ENCODE data around the gene SLC12A3.
A peak's percentile ranks its signal among the peaks of the same experiment; 100 is the strongest.

SLC12A3 gene

GRCh38 chr16:56941856-56942331 lies 76.9 kb downstream of the SLC12A3 start:
- no peak for DNase-seq (ENCODE audit: low read depth in 2 of 2)

GRCh38 chr16:56943761-56944375 lies 78.9 kb downstream of the SLC12A3 start:
- DNase-seq (ENCODE audit: low read depth in 2 of 2): no peak

GRCh38 chr16:56944954-56945839 lies 80.2 kb downstream of the SLC12A3 start:
- no peak for DNase-seq (ENCODE audit: low read depth in 2 of 2)

- DNase-seq (ENCODE audit: low read depth in 2 of 2): no peak
Measured at GRCh38 chr16:56945847-56946527, 81.0 kb downstream of the SLC12A3 start.

GRCh38 chr16:56946767-56947603 lies 82.0 kb downstream of the SLC12A3 start:
- DNase-seq (ENCODE audit: low read depth in 2 of 2): no peak

GRCh38 chr16:56947604-56947995 lies 82.6 kb downstream of the SLC12A3 start:
- no peak for DNase-seq (ENCODE audit: low read depth in 2 of 2)

GRCh38 chr16:56948234-56948633 lies 83.2 kb downstream of the SLC12A3 start:
- DNase-seq (ENCODE audit: low read depth in 2 of 2): no peak

- no peak for DNase-seq (ENCODE audit: low read depth in 2 of 2)
Measured at GRCh38 chr16:56950051-56950450, 85.0 kb downstream of the SLC12A3 start.

GRCh38 chr16:56950455-56950854 lies 85.4 kb downstream of the SLC12A3 start:
- no peak for DNase-seq (ENCODE audit: low read depth in 2 of 2)

- peak; percentile 44 to 51 for DNase-seq (ENCODE audit: low read depth in 2 of 2)
Measured at GRCh38 chr16:56950881-56951771, 86.1 kb downstream of the SLC12A3 start.

- DNase-seq (ENCODE audit: low read depth in 2 of 2): no peak
Measured at GRCh38 chr16:56953006-56953405, 88.0 kb downstream of the SLC12A3 start.

GRCh38 chr16:56956076-56956475 lies 91.1 kb downstream of the SLC12A3 start:
- DNase-seq (ENCODE audit: low read depth in 2 of 2): no peak

- DNase-seq (ENCODE audit: low read depth in 2 of 2): no peak
Measured at GRCh38 chr16:56956756-56957155, 91.7 kb downstream of the SLC12A3 start.

- no peak for DNase-seq (ENCODE audit: low read depth in 2 of 2)
Measured at GRCh38 chr16:56960681-56961281, 95.8 kb downstream of the SLC12A3 start.

- no peak for DNase-seq (ENCODE audit: low read depth in 2 of 2)
Measured at GRCh38 chr16:56961386-56961785, 96.4 kb downstream of the SLC12A3 start.

- DNase-seq (ENCODE audit: low read depth in 2 of 2): no peak
Measured at GRCh38 chr16:56961851-56962281, 96.9 kb downstream of the SLC12A3 start, which contains the start of gene CETP. CETP (plus strand) TSS chr16:56961950; CDS start chr16:56961980, 30 bp downstream.

- DNase-seq (ENCODE audit: low read depth in 2 of 2): peak; percentile 88 to 92
Measured at GRCh38 chr16:56964243-56965148, 99.5 kb downstream of the SLC12A3 start.
